Activated gamma-delta T cell treated with anti-CD3 and anti-CD28 coated beads, Interleukin-2, amount 50 U/mL, for 16 hours (primary cell): ENCODE measurements around the gene CLDN16.

Source experiments
- DNase-seq: peaks from one replicate; pipeline ENCODE4 v3.0.0-alpha.2; 2020; ENCODE audit warnings: low read depth

Gene CLDN16

GRCh38 chr3:190380184-190380583 is 7.8 kb upstream of the CLDN16 start:
- DNase-seq = no peak

- DNase-seq = no peak
Measured at GRCh38 chr3:190381441-190381840, 6.5 kb upstream of the CLDN16 start.

- DNase-seq = no peak
Measured at GRCh38 chr3:190382082-190382481, 5.9 kb upstream of the CLDN16 start.

- no peak for DNase-seq
Measured at GRCh38 chr3:190384309-190384756, 3.6 kb upstream of the CLDN16 start.

GRCh38 chr3:190385731-190386688 is 2.0 kb upstream of the CLDN16 start:
- no peak for DNase-seq

GRCh38 chr3:190388703-190389102 is 740 bp downstream of the CLDN16 start:
- DNase-seq = no peak

- no peak for DNase-seq
Measured at GRCh38 chr3:190396001-190396400, 8.0 kb downstream of the CLDN16 start.

- no peak for DNase-seq
Measured at GRCh38 chr3:190397889-190398288, 9.9 kb downstream of the CLDN16 start.

GRCh38 chr3:190399677-190400076 is 11.7 kb downstream of the CLDN16 start:
- DNase-seq = no peak

- no peak for DNase-seq
Measured at GRCh38 chr3:190401963-190402362, 14.0 kb downstream of the CLDN16 start.

- no peak for DNase-seq
Measured at GRCh38 chr3:190404715-190405114, 16.8 kb downstream of the CLDN16 start.

- DNase-seq = no peak
Measured at GRCh38 chr3:190414297-190414696, 26.3 kb downstream of the CLDN16 start.

- DNase-seq = no peak
Measured at GRCh38 chr3:190424108-190424477, 36.1 kb downstream of the CLDN16 start.

GRCh38 chr3:190424478-190425439 is 36.8 kb downstream of the CLDN16 start:
- DNase-seq = no peak

- DNase-seq = no peak
Measured at GRCh38 chr3:190425833-190426232, 37.9 kb downstream of the CLDN16 start.

- DNase-seq = no peak
Measured at GRCh38 chr3:190426806-190427507, 39.0 kb downstream of the CLDN16 start.

- DNase-seq = no peak
Measured at GRCh38 chr3:190429681-190430080, 41.7 kb downstream of the CLDN16 start.

- DNase-seq = no peak
Measured at GRCh38 chr3:190430906-190431305, 42.9 kb downstream of the CLDN16 start.

GRCh38 chr3:190432216-190432615 is 44.3 kb downstream of the CLDN16 start:
- DNase-seq = no peak

GRCh38 chr3:190433626-190434025 is 45.7 kb downstream of the CLDN16 start:
- no peak for DNase-seq

- DNase-seq = no peak
Measured at GRCh38 chr3:190435618-190436017, 47.7 kb downstream of the CLDN16 start.

GRCh38 chr3:190436331-190436730 is 48.4 kb downstream of the CLDN16 start:
- DNase-seq = no peak
